MM.1S (cell line): ENCODE data around the gene DUS3L.

Experiments used
- DNase-seq: peaks from one replicate; pipeline ENCODE4 v3.0.0-alpha.2; 2015
- H2AFZ ChIP-seq: fragments of 300-600 bp; sonication (generic); 2 replicates; pipeline ENCODE4 v1.6.0; 2016; ENCODE audit warnings: antibody characterized with exemption, low read length
- H3F3A ChIP-seq: fragments of 300-600 bp; sonication (generic); 2 replicates; pipeline ENCODE4 v1.6.1; 2016; ENCODE audit warnings: mild to moderate bottlenecking, antibody characterized with exemption, low read length, moderate library complexity, mixed read lengths; ENCODE audit not compliant: insufficient read depth
- H3K27ac ChIP-seq: fragments of 300-600 bp; sonication (generic); 2 replicates; pipeline ENCODE4 v1.5.1; 2016; ENCODE audit warnings: mild to moderate bottlenecking, low read length
- H3K27me3 ChIP-seq: fragments of 300-600 bp; sonication (generic); replicated peaks from 2 replicates; pipeline ENCODE4 v1.6.0; 2016; ENCODE audit warnings: low read length; ENCODE audit not compliant: insufficient read depth
- H3K36me3 ChIP-seq: fragments of 300-600 bp; sonication (generic); replicated peaks from 2 replicates; pipeline ENCODE4 v1.6.1; 2016; ENCODE audit warnings: mild to moderate bottlenecking, low read length, mixed read lengths; ENCODE audit not compliant: insufficient read depth
- H3K4me1 ChIP-seq: fragments of 300-600 bp; sonication (generic); 2 replicates; pipeline ENCODE4 v1.6.1; 2016; ENCODE audit warnings: low read length, mixed read lengths
- H3K4me2 ChIP-seq: fragments of 300-600 bp; sonication (generic); 2 replicates; pipeline ENCODE4 v1.6.0; 2016; ENCODE audit warnings: low read depth, low read length
- H3K4me3 ChIP-seq: fragments of 300-600 bp; sonication (generic); 2 replicates; pipeline ENCODE4 v1.5.1; 2016; ENCODE audit warnings: low read length, mixed read lengths
- H3K79me2 ChIP-seq: fragments of 300-600 bp; sonication (generic); 2 replicates; pipeline ENCODE4 v1.6.1; 2016; ENCODE audit warnings: mixed run types, low read length, mixed read lengths
- H3K9ac ChIP-seq: fragments of 300-600 bp; sonication (generic); 2 replicates; pipeline ENCODE4 v1.6.1; 2016; ENCODE audit warnings: low read length, mixed read lengths
- H3K9me2 ChIP-seq: fragments of 300-600 bp; sonication (generic); replicated peaks from 2 replicates; pipeline ENCODE4 v1.6.1; 2016; ENCODE audit warnings: mild to moderate bottlenecking, low read length, mixed read lengths; ENCODE audit not compliant: insufficient read depth
- H3K9me3 ChIP-seq: fragments of 300-600 bp; sonication (generic); replicated peaks from 2 replicates; pipeline ENCODE4 v1.6.1; 2016; ENCODE audit warnings: mild to moderate bottlenecking, low read length, mixed read lengths; ENCODE audit not compliant: insufficient read depth
- H4K20me1 ChIP-seq: fragments of 300-600 bp; sonication (generic); 2 replicates; pipeline ENCODE4 v1.6.1; 2016; ENCODE audit warnings: mild to moderate bottlenecking, low read length, moderate library complexity, mixed read lengths; ENCODE audit not compliant: insufficient read depth
- CTCF ChIP-seq: fragments of 300-600 bp; sonication (generic); IDR thresholded peaks from 2 replicates; pipeline ENCODE4 v1.5.1; 2016; ENCODE audit warnings: antibody characterized with exemption, low read length, mixed read lengths
- EZH2 ChIP-seq: fragments of 300-600 bp; sonication (generic); optimal IDR thresholded peaks from 2 replicates; pipeline ENCODE3; 2017; ENCODE audit warnings: low read depth, mild to moderate bottlenecking, antibody characterized with exemption, low read length, mixed read lengths
- EZH2phosphoT487 ChIP-seq: fragments of 300-600 bp; sonication (generic); IDR thresholded peaks from 2 replicates; pipeline ENCODE4 v1.6.1; 2018; ENCODE audit warnings: antibody characterized with exemption, low read length

DUS3L gene

GRCh38 chr19:5774921-5775320 is 16.0 kb downstream of the DUS3L start:
- Histone ChIP-seq H3K27ac (no peak overlapping the region), H3K9me2 (no peaks in the 10 kb centered on the region), H2AFZ (no peak overlapping the region), H3K4me3 (no peak overlapping the region), H3K4me1 (no peaks in the 10 kb centered on the region), H3K4me2 (no peak overlapping the region), H3K36me3 (no peaks in the 10 kb centered on the region), H3K27me3 (peaks cover 90% of the 10 kb centered on the region), H3K9ac (no peak overlapping the region), H3K79me2 (no peaks in the 10 kb centered on the region), H3F3A (no peaks in the 10 kb centered on the region), H4K20me1 (no peaks in the 10 kb centered on the region), H3K9me3 (no peaks in the 10 kb centered on the region)
- DNase-seq: no peak
- no peak for TF ChIP-seq EZH2phosphoT487
- no peak for TF ChIP-seq EZH2
- TF ChIP-seq CTCF: no peak

- no peak for DNase-seq
These were observed 17.7 kb downstream of the DUS3L start for GRCh38 chr19:5773276-5773675.

GRCh38 chr19:5772416-5772815 is 18.5 kb downstream of the DUS3L start:
- DNase-seq: no peak
- no peak overlapping the region for H3K4me2 ChIP-seq
- no peak for TF ChIP-seq EZH2
- no peak for TF ChIP-seq EZH2phosphoT487
- no peak for TF ChIP-seq CTCF

More at GRCh38 chr19:5773276-5773675, 17.7 kb downstream of the DUS3L start:
- Histone ChIP-seq H3K9me2 (no peaks in the 10 kb centered on the region), H3K9me3 (no peaks in the 10 kb centered on the region), H4K20me1 (no peaks in the 10 kb centered on the region), H3F3A (no peaks in the 10 kb centered on the region), H3K4me1 (no peaks in the 10 kb centered on the region), H3K79me2 (no peaks in the 10 kb centered on the region), H3K4me3 (no peak overlapping the region), H3K36me3 (no peaks in the 10 kb centered on the region), H3K27me3 (peaks cover 80% of the 10 kb centered on the region), H2AFZ (0 out of 2 replicates have a peak overlapping the region, but pooled peaks have one; percentile 11), H3K9ac (no peak overlapping the region), H3K27ac (no peak overlapping the region), H3K4me2 (peak overlapping the region; percentile 24; the same call in 1 of the 2 replicates)
- TF ChIP-seq EZH2phosphoT487: no peak
- no peak for TF ChIP-seq CTCF
- TF ChIP-seq EZH2: no peak

More at GRCh38 chr19:5772416-5772815, 18.5 kb downstream of the DUS3L start:
- Histone ChIP-seq H3K27me3 (peaks cover 72% of the 10 kb centered on the region), H3K9me3 (no peaks in the 10 kb centered on the region), H3K36me3 (no peaks in the 10 kb centered on the region), H2AFZ (no peak overlapping the region), H3K9me2 (no peaks in the 10 kb centered on the region), H3K4me3 (no peak overlapping the region), H4K20me1 (no peaks in the 10 kb centered on the region), H3K4me1 (no peaks in the 10 kb centered on the region), H3K9ac (no peak overlapping the region), H3F3A (no peaks in the 10 kb centered on the region), H3K27ac (no peak overlapping the region), H3K79me2 (no peaks in the 10 kb centered on the region)
